A673 (cell line): ENCODE data around the gene HSPA1A.

ENCODE experiments used
- CTCF ChIP-seq: fragments of 300-800, 200-600 bp; sonication (generic); conservative IDR thresholded peaks from 2 replicates; pipeline ENCODE4 v1.5.1; 2017; ENCODE audit warnings: low read depth, mild to moderate bottlenecking, antibody characterized with exemption, low read length, moderate library complexity, mixed read lengths
- EZH2 ChIP-seq: fragments of 200-600 bp; sonication (generic); IDR thresholded peaks from 2 replicates; pipeline ENCODE4 v1.6.1; 2017; ENCODE audit warnings: borderline replicate concordance, low read depth, mild to moderate bottlenecking, mixed read lengths, antibody characterized with exemption, low read length; ENCODE audit not compliant: poor library complexity, severe bottlenecking

GRCh38 chr6:31842053-31842452 lies 26.7 kb downstream of the HSPA1A start:
- TF ChIP-seq CTCF (no peak), EZH2 (no peak)
